Limb (tissue), 2 donors: ENCODE results near the gene IRF2BP2.

Source experiments
- DNase-seq, 2 donors: peaks; one replicate each; pipeline ENCODE4 v3.0.0-alpha.2; 2016; ENCODE audit errors: extremely low spot score in 2 of 2

Gene IRF2BP2

GRCh38 chr1:234584420-234584805, 25.6 kb downstream of the IRF2BP2 start:
- DNase-seq: no peak

GRCh38 chr1:234583755-234584419, 26.1 kb downstream of the IRF2BP2 start:
- no peak for DNase-seq

GRCh38 chr1:234582681-234583301, 27.2 kb downstream of the IRF2BP2 start:
- peak; percentile 67 to 77 for DNase-seq

GRCh38 chr1:234582186-234582585, 27.8 kb downstream of the IRF2BP2 start:
- peak in 1 of 2 donors; percentile 18 for DNase-seq

GRCh38 chr1:234581063-234581714, 28.8 kb downstream of the IRF2BP2 start:
- DNase-seq: no peak

- DNase-seq: no peak
Measured at GRCh38 chr1:234579967-234580366, 30.0 kb downstream of the IRF2BP2 start.

GRCh38 chr1:234578735-234579134, 31.2 kb downstream of the IRF2BP2 start:
- no peak for DNase-seq

GRCh38 chr1:234578087-234578486, 31.9 kb downstream of the IRF2BP2 start:
- DNase-seq: no peak

- no peak for DNase-seq
Measured at GRCh38 chr1:234573711-234574299, 36.2 kb downstream of the IRF2BP2 start.

- no peak for DNase-seq
Measured at GRCh38 chr1:234572966-234573365, 37.0 kb downstream of the IRF2BP2 start.

GRCh38 chr1:234571702-234572101, 38.3 kb downstream of the IRF2BP2 start:
- no peak for DNase-seq

GRCh38 chr1:234570329-234571120, 39.5 kb downstream of the IRF2BP2 start:
- DNase-seq: no peak

- DNase-seq: no peak
Measured at GRCh38 chr1:234568345-234568744, 41.6 kb downstream of the IRF2BP2 start.

- DNase-seq: no peak
Measured at GRCh38 chr1:234565132-234565531, 44.8 kb downstream of the IRF2BP2 start.

GRCh38 chr1:234564035-234565029, 45.6 kb downstream of the IRF2BP2 start:
- DNase-seq: no peak

GRCh38 chr1:234562334-234562733, 47.6 kb downstream of the IRF2BP2 start:
- no peak for DNase-seq

- DNase-seq: no peak
Measured at GRCh38 chr1:234561319-234561718, 48.7 kb downstream of the IRF2BP2 start.

- no peak for DNase-seq
Measured at GRCh38 chr1:234559902-234560676, 49.9 kb downstream of the IRF2BP2 start.

- DNase-seq: no peak
Measured at GRCh38 chr1:234559152-234559901, 50.7 kb downstream of the IRF2BP2 start.
